HG03571 (cell line): ENCODE measurements around the gene PPP2R5B.
"Not testable (repeated sequence)": the region's sequence is repeated elsewhere in the genome, so short reads cannot be mapped to it uniquely, and the experiment has no call there.

Experiments used
- ATAC-seq: cut with Tn5 transposase; IDR thresholded peaks from one replicate; pipeline ENCODE4 v1.9.1; 2021; ENCODE audit not compliant: unreplicated experiment

Gene PPP2R5B

DNA sequence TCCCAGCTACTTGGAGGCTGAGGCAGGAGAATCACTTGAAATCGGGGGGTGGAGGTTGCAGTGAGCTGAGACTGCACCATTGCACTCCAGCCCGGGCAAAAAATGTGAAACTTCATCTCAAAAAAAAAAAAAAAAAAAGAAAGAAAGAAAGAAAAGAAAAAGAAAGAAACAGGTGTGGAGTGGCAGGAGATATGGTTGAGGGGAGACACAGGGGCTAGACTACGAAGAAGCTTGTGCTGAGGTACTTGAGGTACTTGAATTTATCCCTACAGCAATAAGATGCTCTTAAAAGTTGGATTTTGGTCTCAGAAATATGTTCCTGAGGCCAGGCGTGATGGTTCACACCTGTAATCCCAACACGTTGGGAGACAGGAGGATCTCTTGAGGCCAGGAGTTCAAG, 49.6 kb downstream of the PPP2R5B start:
- ATAC-seq: no peak

DNA sequence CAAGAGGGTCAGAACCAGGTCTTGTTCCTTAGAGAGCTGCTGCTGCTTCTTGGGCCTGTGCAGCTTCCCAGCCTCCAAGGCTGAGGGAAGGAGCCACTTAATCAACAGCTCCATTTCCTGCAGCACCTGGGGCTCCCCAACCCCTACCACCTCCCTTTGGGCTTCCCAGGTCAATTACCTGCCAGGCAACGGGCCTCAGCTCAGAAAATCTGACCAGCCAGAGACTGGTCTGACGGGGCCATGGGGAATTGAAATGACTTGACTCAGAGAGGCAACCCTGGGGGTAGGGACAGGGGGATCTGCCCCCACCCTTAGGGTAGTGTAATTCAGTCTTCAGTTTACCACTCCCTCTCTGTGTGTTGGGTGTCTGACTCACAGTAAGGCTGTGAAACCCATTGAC, 52.2 kb downstream of the PPP2R5B start:
- ATAC-seq: no peak

DNA sequence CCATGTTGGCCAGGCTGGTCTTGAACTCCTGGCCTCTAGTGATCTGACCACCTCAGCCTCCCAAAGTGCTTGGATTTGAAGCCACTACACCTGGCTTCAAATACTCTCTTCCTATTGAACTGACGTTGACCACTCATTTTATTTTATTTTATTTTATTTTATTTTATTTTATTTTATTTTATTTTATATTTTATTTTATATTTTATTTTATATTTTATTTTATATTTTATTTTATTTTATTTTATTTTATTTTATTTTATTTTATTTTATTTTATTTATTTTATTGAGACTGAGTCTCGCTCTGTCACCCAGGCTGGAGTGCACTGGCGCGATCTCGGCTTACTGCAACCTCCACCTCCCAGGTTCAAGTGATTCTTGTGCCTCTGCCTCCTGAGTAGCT, 58.9 kb downstream of the PPP2R5B start:
- not testable (repeated sequence) for ATAC-seq
